Measurements from ENCODE around the gene PRKN.

GRCh38 chr6:161921602-161922395 is 805.8 kb downstream of the PRKN start:
- TF ChIP-seq REST (IDR thresholded peaks at IDR 0.05; ENCODE audit: borderline replicate concordance) (no peak), CTCF (IDR thresholded peaks at IDR 0.05; ENCODE audit: poor library complexity, severe bottlenecking) (no peak), EZH2 (IDR thresholded peaks at IDR 0.05; ENCODE audit: borderline replicate concordance, insufficient read depth, low read length, poor library complexity, severe bottlenecking) (no peak)

Measured in neural cell (in vitro differentiated cells).